PC-9 (cell line): ENCODE data around the gene GPR146. TPM values are rescaled to one million over a fixed set of nuclear protein-coding genes. Genes with fewer than 3 reads are reported as not detected.

ENCODE experiments used
- BruUV-seq: library from RNA; stranded (reverse); fragments of 400-500 nt; replicated peaks from 2 replicates; lab custom pipeline; 2021; lab: Mats Ljungman, UMichigan
- CTCF ChIA-PET: fragments of 300-600 bp; sonication (Branson Sonifier 250); formaldehyde crosslinking; loops from one replicate; lab custom pipeline; 2022; ENCODE audit warnings: antibody characterized with exemption; lab: Charles Lee
- POLR2A ChIA-PET: fragments of 300-600 bp; sonication (Branson Sonifier 250); formaldehyde crosslinking; loops from one replicate; lab custom pipeline; 2022; ENCODE audit warnings: antibody characterized with exemption; ENCODE audit not compliant: unreplicated experiment; lab: Charles Lee
- DNase-seq, 2 experiments: peaks; one replicate each; pipeline versions ENCODE4 v3.0.0 to v3.0.0-alpha.2; 2015 to 2022; ENCODE audit warnings: mixed read lengths in 1 of 2
- H2AFZ ChIP-seq: fragments of 200-600 bp; sonication (generic); 2 replicates; pipeline ENCODE4 v1.8.1; 2017; ENCODE audit warnings: antibody characterized with exemption
- H3F3A ChIP-seq: fragments of 200-600 bp; sonication (generic); 2 replicates; pipeline ENCODE4 v1.8.1; 2017; ENCODE audit warnings: antibody characterized with exemption, mild to moderate bottlenecking, low read depth; ENCODE audit not compliant: insufficient read depth
- H3K27ac ChIP-seq: fragments of 200-600 bp; sonication (generic); 2 replicates; pipeline ENCODE4 v1.6.1; 2016; ENCODE audit warnings: mixed run types
- H3K27me3 ChIP-seq: fragments of 200-600 bp; sonication (generic); 2 replicates; pipeline ENCODE4 v1.6.1; 2016; ENCODE audit warnings: low read depth, mixed run types; ENCODE audit not compliant: insufficient read depth
- H3K36me3 ChIP-seq: fragments of 200-600 bp; sonication (generic); 2 replicates; pipeline ENCODE4 v1.6.1; 2016; ENCODE audit warnings: low read depth, mixed run types
- H3K4me1 ChIP-seq: fragments of 200-600 bp; sonication (generic); replicated peaks from 2 replicates; pipeline ENCODE4 v1.6.1; 2016; ENCODE audit warnings: mixed run types; ENCODE audit not compliant: insufficient read depth
- H3K4me2 ChIP-seq: fragments of 200-600 bp; sonication (generic); 2 replicates; pipeline ENCODE4 v1.6.1; 2017; ENCODE audit warnings: mixed run types
- H3K4me3 ChIP-seq: fragments of 200-600 bp; sonication (generic); 2 replicates; pipeline ENCODE4 v1.6.1; 2016; ENCODE audit warnings: mixed run types
- H3K79me2 ChIP-seq: fragments of 200-600 bp; sonication (generic); 2 replicates; pipeline ENCODE4 v1.6.1; 2017; ENCODE audit warnings: low read depth, mixed run types
- H3K9me2 ChIP-seq: fragments of 200-600 bp; sonication (generic); 2 replicates; pipeline ENCODE4 v1.8.1; 2017; ENCODE audit warnings: mild to moderate bottlenecking; ENCODE audit not compliant: insufficient read depth
- H3K9me3 ChIP-seq: fragments of 200-600 bp; sonication (generic); 2 replicates; pipeline ENCODE4 v1.8.1; 2016; ENCODE audit warnings: low read depth; ENCODE audit not compliant: insufficient read depth
- H4K20me1 ChIP-seq: fragments of 200-600 bp; sonication (generic); 2 replicates; pipeline ENCODE4 v1.8.1; 2017; ENCODE audit not compliant: insufficient read depth
- CTCF ChIP-seq: fragments of 200-600 bp; sonication (generic); conservative IDR thresholded peaks from 2 replicates; pipeline ENCODE4 v1.6.1; 2017; ENCODE audit warnings: mixed run types, antibody characterized with exemption, mild to moderate bottlenecking, moderate library complexity
- EZH2 ChIP-seq: fragments of 200-600 bp; sonication (generic); IDR thresholded peaks from 2 replicates; pipeline ENCODE4 v1.8.0; 2017; ENCODE audit warnings: antibody characterized with exemption, low read depth
- intact Hi-C: fragments of 100-400 bp; cut with micrococcal nuclease; formaldehyde crosslinking; loops from one replicate; pipeline ENCODE4 v1.10.0; 2022; ENCODE audit not compliant: unreplicated experiment
- total RNA-seq: library from RNA; stranded (reverse); gene quantifications from 2 replicates; pipeline ENCODE4 v1.2.3, GENCODE V29; 2021

The GPR146 gene
- total RNA-seq, 1 experiment from 2014 or later, result 3.4 TPM

GRCh38 chr7:1086588-1087464 lies 42.5 kb downstream of the GPR146 start:
- H2AFZ ChIP-seq, result no peak overlapping the region
- H3K9me3 ChIP-seq, result no peaks in the 10 kb centered on the region
- no peaks in the 10 kb centered on the region for H3K27me3 ChIP-seq
- TF ChIP-seq CTCF, result peak; percentile 97
- TF ChIP-seq EZH2, result no peak
- peak in 1 of 2 experiments; percentile 70 for DNase-seq
- peaks cover 7% of the 10 kb centered on the region; the same call in 1 of the 2 replicates for H3F3A ChIP-seq
- 0 out of 2 replicates have a peak, but pooled peaks cover 11% of the 10 kb centered on the region for H3K79me2 ChIP-seq
- no peak overlapping the region for H3K27ac ChIP-seq
- 0 out of 2 replicates have a peak, but pooled peaks cover 4% of the 10 kb centered on the region for H3K4me1 ChIP-seq
- no peak overlapping the region for H3K4me3 ChIP-seq
- no peaks in the 10 kb centered on the region for H3K36me3 ChIP-seq
- H4K20me1 ChIP-seq, result peaks cover 57% of the 10 kb centered on the region
- ChIA-PET CTCF (interaction anchor here (0.5 to 0.9 kb wide), 14 partner anchors 11 to 1435 kb away, joined by 3 to 16 read pairs (median 7); no protein-coding TSS in a partner anchor), POLR2A (no interaction called here)
- BruUV-seq, result no TSS peak
- intact Hi-C loops, result loop anchor here (1.0 to 5.0 kb wide), 3 partner anchors 50 to 89 kb away; a partner anchor contains a TSS
- no peaks in the 10 kb centered on the region for H3K9me2 ChIP-seq
- H3K4me2 ChIP-seq, result peak overlapping the region; percentile 46

GRCh38 chr7:1087465-1087814 lies 43.1 kb downstream of the GPR146 start:
- Histone ChIP-seq H3K4me3 (no peak overlapping the region), H2AFZ (no peak overlapping the region)
- POLR2A ChIA-PET, result no interaction called here

More at GRCh38 chr7:1087465-1087814, 43.1 kb downstream of the GPR146 start:
- Histone ChIP-seq H3F3A (peaks cover 7% of the 10 kb centered on the region; the same call in 1 of the 2 replicates), H3K9me3 (no peaks in the 10 kb centered on the region), H3K4me2 (no peak overlapping the region), H3K79me2 (0 out of 2 replicates have a peak, but pooled peaks cover 11% of the 10 kb centered on the region), H4K20me1 (peaks cover 51% of the 10 kb centered on the region), H3K27me3 (no peaks in the 10 kb centered on the region), H3K9me2 (no peaks in the 10 kb centered on the region), H3K4me1 (0 out of 2 replicates have a peak, but pooled peaks cover 4% of the 10 kb centered on the region), H3K36me3 (no peaks in the 10 kb centered on the region), H3K27ac (no peak overlapping the region)
- TF ChIP-seq CTCF (no peak), EZH2 (no peak)
- no peak for DNase-seq
- CTCF ChIA-PET, result interaction anchor here (0.6 kb wide), 1 partner anchor 426 kb away, joined by 12 read pairs; no protein-coding TSS in a partner anchor
- intact Hi-C loops, result loop anchor here (1.0 to 5.0 kb wide), 3 partner anchors 50 to 89 kb away; a partner anchor contains a TSS
- BruUV-seq, result no TSS peak
